Measurements from ENCODE around the gene MIEN1.

The MIEN1 gene

GRCh38 chr17:39757931-39758873, 27.9 kb upstream of the MIEN1 start:
- Histone ChIP-seq H2BK120ac (ENCODE audit: low read depth, low read length) (no peak overlapping the region), H3K56ac (ENCODE audit: low read length) (no peak overlapping the region), H3K4me3 (ENCODE audit: low read length) (no peak overlapping the region), H4K5ac (ENCODE audit: low read length) (no peak overlapping the region), H3K4me2 (ENCODE audit: low read length) (no peak overlapping the region), H3K4me1 (ENCODE audit: control insufficient read depth, low read depth, low read length) (peaks cover 4% of the 10 kb centered on the region), H2BK15ac (replicated peaks; ENCODE audit: low read depth) (no peak overlapping the region), H2BK5ac (ENCODE audit: low read length) (no peak overlapping the region), H4K8ac (ENCODE audit: low read depth, low read length) (no peak overlapping the region), H2AK5ac (ENCODE audit: low read length) (no peak overlapping the region), H3K9ac (ENCODE audit: low read length) (no peak overlapping the region), H3K79me1 (ENCODE audit: low read length) (no peaks in the 10 kb centered on the region), H3K4ac (ENCODE audit: low read depth, low read length) (no peak overlapping the region), H3K27ac (ENCODE audit: low read depth, low read length) (no peak overlapping the region), H3K18ac (ENCODE audit: low read length) (no peak overlapping the region), H3K36me3 (ENCODE audit: control insufficient read depth, insufficient read depth, low read length) (no peaks in the 10 kb centered on the region), H3K79me2 (ENCODE audit: control insufficient read depth, insufficient read depth, low read length) (no peaks in the 10 kb centered on the region), H3K27me3 (ENCODE audit: insufficient read depth, low read length, poor library complexity) (no peaks in the 10 kb centered on the region), H3K23ac (ENCODE audit: low read length) (no peak overlapping the region)
- no peak for DNase-seq
- no CpG with 5 or more reads among the region's 12 CpGs for WGBS (ENCODE audit: extremely low coverage, insufficient coverage, low lambda C conversion rate)

GRCh38 chr17:39757176-39757662, 26.9 kb upstream of the MIEN1 start:
- Histone ChIP-seq H3K4ac (ENCODE audit: low read depth, low read length) (no peak overlapping the region), H4K5ac (ENCODE audit: low read length) (no peak overlapping the region), H3K18ac (ENCODE audit: low read length) (no peak overlapping the region), H2AK5ac (ENCODE audit: low read length) (no peak overlapping the region), H2BK15ac (replicated peaks; ENCODE audit: low read depth) (no peak overlapping the region), H3K4me3 (ENCODE audit: low read length) (no peak overlapping the region), H3K4me1 (ENCODE audit: control insufficient read depth, low read depth, low read length) (peaks cover 4% of the 10 kb centered on the region), H3K27me3 (ENCODE audit: insufficient read depth, low read length, poor library complexity) (no peaks in the 10 kb centered on the region), H3K56ac (ENCODE audit: low read length) (no peak overlapping the region), H3K36me3 (ENCODE audit: control insufficient read depth, insufficient read depth, low read length) (no peaks in the 10 kb centered on the region), H2BK120ac (ENCODE audit: low read depth, low read length) (no peak overlapping the region), H3K27ac (ENCODE audit: low read depth, low read length) (no peak overlapping the region), H3K23ac (ENCODE audit: low read length) (no peak overlapping the region), H3K9ac (ENCODE audit: low read length) (no peak overlapping the region), H3K4me2 (ENCODE audit: low read length) (no peak overlapping the region), H3K79me1 (ENCODE audit: low read length) (no peaks in the 10 kb centered on the region), H4K8ac (ENCODE audit: low read depth, low read length) (no peak overlapping the region), H3K79me2 (ENCODE audit: control insufficient read depth, insufficient read depth, low read length) (no peaks in the 10 kb centered on the region), H2BK5ac (ENCODE audit: low read length) (no peak overlapping the region)
- WGBS (ENCODE audit: extremely low coverage, insufficient coverage, low lambda C conversion rate) = no CpG with 5 or more reads among the region's 4 CpGs
- no peak for DNase-seq

- Histone ChIP-seq H3K4me1 (ENCODE audit: control insufficient read depth, low read depth, low read length) (peaks cover 4% of the 10 kb centered on the region), H2BK120ac (ENCODE audit: low read depth, low read length) (no peak overlapping the region), H4K5ac (ENCODE audit: low read length) (no peak overlapping the region), H3K27ac (ENCODE audit: low read depth, low read length) (no peak overlapping the region), H2BK5ac (ENCODE audit: low read length) (no peak overlapping the region), H3K4me3 (ENCODE audit: low read length) (no peak overlapping the region), H3K27me3 (ENCODE audit: insufficient read depth, low read length, poor library complexity) (no peaks in the 10 kb centered on the region), H3K4ac (ENCODE audit: low read depth, low read length) (no peak overlapping the region), H3K36me3 (ENCODE audit: control insufficient read depth, insufficient read depth, low read length) (no peaks in the 10 kb centered on the region), H3K9ac (ENCODE audit: low read length) (no peak overlapping the region), H4K8ac (ENCODE audit: low read depth, low read length) (no peak overlapping the region), H2BK15ac (replicated peaks; ENCODE audit: low read depth) (no peak overlapping the region), H3K4me2 (ENCODE audit: low read length) (no peak overlapping the region), H3K79me1 (ENCODE audit: low read length) (no peaks in the 10 kb centered on the region), H3K79me2 (ENCODE audit: control insufficient read depth, insufficient read depth, low read length) (no peaks in the 10 kb centered on the region), H2AK5ac (ENCODE audit: low read length) (no peak overlapping the region), H3K18ac (ENCODE audit: low read length) (no peak overlapping the region), H3K23ac (ENCODE audit: low read length) (no peak overlapping the region), H3K56ac (ENCODE audit: low read length) (no peak overlapping the region)
- DNase-seq = no peak
- WGBS (ENCODE audit: extremely low coverage, insufficient coverage, low lambda C conversion rate) = no CpG with 5 or more reads among the region's 7 CpGs
Observed at GRCh38 chr17:39756380-39757079, 26.2 kb upstream of the MIEN1 start.

GRCh38 chr17:39755554-39756379, 25.4 kb upstream of the MIEN1 start:
- Histone ChIP-seq H3K4me2 (ENCODE audit: low read length) (no peak overlapping the region), H3K4ac (ENCODE audit: low read depth, low read length) (no peak overlapping the region), H3K27me3 (ENCODE audit: insufficient read depth, low read length, poor library complexity) (no peaks in the 10 kb centered on the region), H3K79me1 (ENCODE audit: low read length) (no peaks in the 10 kb centered on the region), H3K9ac (ENCODE audit: low read length) (peak overlapping the region; percentile 15), H2BK15ac (replicated peaks; ENCODE audit: low read depth) (no peak overlapping the region), H2AK5ac (ENCODE audit: low read length) (no peak overlapping the region), H2BK120ac (ENCODE audit: low read depth, low read length) (no peak overlapping the region), H3K4me1 (ENCODE audit: control insufficient read depth, low read depth, low read length) (peaks cover 4% of the 10 kb centered on the region), H4K8ac (ENCODE audit: low read depth, low read length) (no peak overlapping the region), H2BK5ac (ENCODE audit: low read length) (no peak overlapping the region), H3K27ac (ENCODE audit: low read depth, low read length) (no peak overlapping the region), H3K23ac (ENCODE audit: low read length) (no peak overlapping the region), H3K4me3 (ENCODE audit: low read length) (no peak overlapping the region), H3K79me2 (ENCODE audit: control insufficient read depth, insufficient read depth, low read length) (no peaks in the 10 kb centered on the region), H3K56ac (ENCODE audit: low read length) (peak overlapping the region; percentile 68), H3K36me3 (ENCODE audit: control insufficient read depth, insufficient read depth, low read length) (no peaks in the 10 kb centered on the region), H4K5ac (ENCODE audit: low read length) (no peak overlapping the region), H3K18ac (ENCODE audit: low read length) (no peak overlapping the region)
- WGBS (ENCODE audit: extremely low coverage, insufficient coverage, low lambda C conversion rate) = no CpG with 5 or more reads among the region's 18 CpGs
- DNase-seq = no peak

GRCh38 chr17:39754958-39755553, 24.7 kb upstream of the MIEN1 start:
- no peaks in the 10 kb centered on the region for H3K27me3 ChIP-seq (ENCODE audit: insufficient read depth, low read length, poor library complexity)
- WGBS (ENCODE audit: extremely low coverage, insufficient coverage, low lambda C conversion rate) = no CpG with 5 or more reads among the region's 21 CpGs

More at GRCh38 chr17:39754958-39755553, 24.7 kb upstream of the MIEN1 start:
- H4K5ac ChIP-seq (ENCODE audit: low read length) = no peak overlapping the region
- H3K36me3 ChIP-seq (ENCODE audit: control insufficient read depth, insufficient read depth, low read length) = no peaks in the 10 kb centered on the region
- no peak overlapping the region for H3K4ac ChIP-seq (ENCODE audit: low read depth, low read length)
- peak overlapping the region; percentile 75 for H3K18ac ChIP-seq (ENCODE audit: low read length)
- no peak overlapping the region for H2AK5ac ChIP-seq (ENCODE audit: low read length)
- H2BK120ac ChIP-seq (ENCODE audit: low read depth, low read length) = no peak overlapping the region
- peak overlapping the region; percentile 92 for H3K56ac ChIP-seq (ENCODE audit: low read length)
- H3K4me2 ChIP-seq (ENCODE audit: low read length) = no peak overlapping the region
- no peak overlapping the region for H2BK15ac ChIP-seq (replicated peaks; ENCODE audit: low read depth)
- H3K27ac ChIP-seq (ENCODE audit: low read depth, low read length) = peak overlapping the region; percentile 33
- peak overlapping the region; percentile 74 for H3K9ac ChIP-seq (ENCODE audit: low read length)
- H2BK5ac ChIP-seq (ENCODE audit: low read length) = no peak overlapping the region
- no peak overlapping the region for H3K23ac ChIP-seq (ENCODE audit: low read length)
- peaks cover 4% of the 10 kb centered on the region for H3K4me1 ChIP-seq (ENCODE audit: control insufficient read depth, low read depth, low read length)
- no peaks in the 10 kb centered on the region for H3K79me2 ChIP-seq (ENCODE audit: control insufficient read depth, insufficient read depth, low read length)
- DNase-seq = peak; percentile 66
- H3K79me1 ChIP-seq (ENCODE audit: low read length) = no peaks in the 10 kb centered on the region
- H4K8ac ChIP-seq (ENCODE audit: low read depth, low read length) = no peak overlapping the region
- H3K4me3 ChIP-seq (ENCODE audit: low read length) = no peak overlapping the region

Data from mesendoderm (in vitro differentiated cells).